Measurements from ENCODE around the gene KIAA0232. TPM values are rescaled to one million over a fixed set of nuclear protein-coding genes. Genes with fewer than 3 reads are reported as not detected.
A peak's percentile ranks its signal among the peaks of the same experiment; 100 is the strongest.

KIAA0232 gene
- total RNA-seq, 1 experiment from 2014 or later: 15.6 TPM

GRCh38 chr4:6916587-6917460, 134.3 kb downstream of the KIAA0232 start:
- BruUV-seq (replicated peaks): no TSS peak
- Mint-ChIP-seq H3K36me3 (ENCODE audit: insufficient read depth, unreplicated experiment) (peaks cover under 1% of the 10 kb centered on the region), H3K27ac (ENCODE audit: low read depth, unreplicated experiment) (no peak overlapping the region), H3K4me1 (ENCODE audit: insufficient read depth, unreplicated experiment) (peaks cover 17% of the 10 kb centered on the region), H3K9me3 (ENCODE audit: unreplicated experiment) (no peaks in the 10 kb centered on the region), H3K27me3 (ENCODE audit: insufficient read depth, unreplicated experiment) (no peaks in the 10 kb centered on the region), H3K4me3 (ENCODE audit: unreplicated experiment) (no peak overlapping the region)
- peak; percentile 73 for DNase-seq (ENCODE audit: unreplicated experiment)
- ChIA-PET POLR2A (interaction anchor here (0.7 to 0.8 kb wide), 2 partner anchors 9 to 201 kb away, joined by 3 read pairs; partner anchors contain the start of gene BLOC1S4), CTCF (interaction anchor here (0.6 to 1.0 kb wide), 3 partner anchors 41 to 127 kb away, joined by 3 to 8 read pairs (median 4); no protein-coding TSS in a partner anchor)
- intact Hi-C loops (cut with micrococcal nuclease): no loop called here
- no peak for TF ChIP-seq CTCF (IDR thresholded peaks at IDR 0.05; ENCODE audit: unreplicated experiment)

- Mint-ChIP-seq H3K4me3 (ENCODE audit: unreplicated experiment) (no peak overlapping the region), H3K27ac (ENCODE audit: low read depth, unreplicated experiment) (no peak overlapping the region), H3K27me3 (ENCODE audit: insufficient read depth, unreplicated experiment) (no peaks in the 10 kb centered on the region), H3K4me1 (ENCODE audit: insufficient read depth, unreplicated experiment) (peaks cover 17% of the 10 kb centered on the region), H3K9me3 (ENCODE audit: unreplicated experiment) (no peaks in the 10 kb centered on the region), H3K36me3 (ENCODE audit: insufficient read depth, unreplicated experiment) (peaks cover 4% of the 10 kb centered on the region)
- peak; percentile 60 for DNase-seq (ENCODE audit: unreplicated experiment)
- no TSS peak for BruUV-seq (replicated peaks)
- no peak for TF ChIP-seq CTCF (IDR thresholded peaks at IDR 0.05; ENCODE audit: unreplicated experiment)
- intact Hi-C loops (cut with micrococcal nuclease): no loop called here
- ChIA-PET POLR2A (interaction anchor here (0.6 to 0.8 kb wide), 3 partner anchors 10 to 202 kb away, joined by 3 read pairs; partner anchors contain the start of gene BLOC1S4), CTCF (interaction anchor here (0.6 to 1.0 kb wide), 3 partner anchors 66 to 126 kb away, joined by 3 to 8 read pairs (median 4); no protein-coding TSS in a partner anchor)
These were observed 135.1 kb downstream of the KIAA0232 start for GRCh38 chr4:6917461-6918271.

DNA sequence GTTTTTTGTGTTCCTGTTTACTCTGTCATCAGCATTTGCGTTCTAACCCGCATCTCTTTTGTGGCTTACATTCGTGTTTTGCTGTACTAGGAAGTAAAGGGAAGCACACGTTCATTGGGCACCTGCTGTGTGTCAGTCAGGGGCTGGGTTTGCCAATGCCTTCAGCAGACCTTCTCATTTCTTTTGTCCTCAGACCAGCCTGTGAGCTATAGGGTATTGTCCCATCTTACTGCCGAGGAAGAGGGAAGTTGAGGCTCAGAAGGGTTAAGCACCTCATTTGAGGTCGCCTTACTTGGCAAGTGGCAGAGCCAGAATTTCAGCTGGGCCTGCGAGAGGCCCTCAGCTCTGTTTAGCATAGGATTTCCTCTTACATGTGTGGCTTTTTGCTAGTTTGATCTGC, 135.8 kb downstream of the KIAA0232 start:
- Mint-ChIP-seq H3K9me3 (ENCODE audit: unreplicated experiment) (no peaks in the 10 kb centered on the region), H3K4me1 (ENCODE audit: insufficient read depth, unreplicated experiment) (peaks cover 17% of the 10 kb centered on the region), H3K27me3 (ENCODE audit: insufficient read depth, unreplicated experiment) (no peaks in the 10 kb centered on the region), H3K36me3 (ENCODE audit: insufficient read depth, unreplicated experiment) (peaks cover 5% of the 10 kb centered on the region), H3K27ac (ENCODE audit: low read depth, unreplicated experiment) (no peak overlapping the region), H3K4me3 (ENCODE audit: unreplicated experiment) (no peak overlapping the region)
- intact Hi-C loops (cut with micrococcal nuclease): no loop called here
- DNase-seq (ENCODE audit: unreplicated experiment): no peak
- TF ChIP-seq CTCF (IDR thresholded peaks at IDR 0.05; ENCODE audit: unreplicated experiment): no peak
- BruUV-seq (replicated peaks): no TSS peak
- CTCF ChIA-PET: interaction anchor here (0.6 to 0.7 kb wide), 2 partner anchors 89 to 148 kb away, joined by 3 read pairs; no protein-coding TSS in a partner anchor
- POLR2A ChIA-PET: interaction anchor here (0.6 kb wide), 2 partner anchors 36 to 121 kb away, joined by 3 read pairs; no protein-coding TSS in a partner anchor
